Activated naive CD4-positive, alpha-beta T cell treated with anti-CD3 and anti-CD28 coated beads, Interleukin-2, amount 50 U/mL, for 24 hours (primary cell): ENCODE data around the gene HNF4A.
A peak's percentile ranks its signal among the peaks of the same experiment; 100 is the strongest.
"Not testable (repeated sequence)": the region's sequence is repeated elsewhere in the genome, so short reads cannot be mapped to it uniquely, and the experiment has no call there.

Experiments used
- H3K27ac Mint-ChIP-seq: one replicate; pipeline ENCODE4 v1.8.0; 2021; ENCODE audit warnings: mild to moderate bottlenecking, mixed read lengths
- H3K27me3 Mint-ChIP-seq: one replicate; pipeline ENCODE4 v1.8.0; 2021; ENCODE audit warnings: mixed read lengths
- H3K36me3 Mint-ChIP-seq: one replicate; pipeline ENCODE4 v1.8.0; 2021; ENCODE audit warnings: mixed read lengths
- H3K4me1 Mint-ChIP-seq: one replicate; pipeline ENCODE4 v1.8.0; 2021; ENCODE audit warnings: mixed read lengths
- H3K4me3 Mint-ChIP-seq: one replicate; pipeline ENCODE4 v1.8.0; 2021; ENCODE audit warnings: mild to moderate bottlenecking, mixed read lengths
- H3K9me3 Mint-ChIP-seq: one replicate; pipeline ENCODE4 v1.8.0; 2021; ENCODE audit warnings: mixed read lengths

The HNF4A gene

GRCh38 chr20:44355498-44356352 is at the start of gene HNF4A:
Gene HNF4A (plus strand): TSS chr20:44355699. CDS start chr20:44355805, 106 bp downstream.
- H3K27me3 Mint-ChIP-seq, result no peaks in the 10 kb centered on the region
- H3K9me3 Mint-ChIP-seq, result no peaks in the 10 kb centered on the region
- no peak within 1 kb of the TSS for H3K27ac Mint-ChIP-seq
- H3K4me1 Mint-ChIP-seq, result no peaks in the 10 kb centered on the region
- H3K4me3 Mint-ChIP-seq, result no peak within 1 kb of the TSS
- H3K36me3 Mint-ChIP-seq, result no peaks in the 10 kb centered on the region

GRCh38 chr20:44306927-44307326 is 48.6 kb upstream of the HNF4A start:
- Mint-ChIP-seq H3K27ac (no peak overlapping the region), H3K36me3 (peaks cover 2% of the 10 kb centered on the region), H3K4me3 (no peak overlapping the region), H3K9me3 (no peaks in the 10 kb centered on the region), H3K4me1 (peaks cover 32% of the 10 kb centered on the region), H3K27me3 (no peaks in the 10 kb centered on the region)

GRCh38 chr20:44309763-44310663 is 45.5 kb upstream of the HNF4A start:
- Mint-ChIP-seq H3K4me1 (peaks cover 24% of the 10 kb centered on the region), H3K27me3 (no peaks in the 10 kb centered on the region), H3K36me3 (no peaks in the 10 kb centered on the region), H3K4me3 (peak overlapping the region; percentile 93), H3K9me3 (no peaks in the 10 kb centered on the region), H3K27ac (peak overlapping the region; percentile 82)

- H3K4me1 Mint-ChIP-seq, result peaks cover 24% of the 10 kb centered on the region
- no peaks in the 10 kb centered on the region for H3K9me3 Mint-ChIP-seq
- peak within 1 kb of the TSS; percentile 93 for H3K4me3 Mint-ChIP-seq
- no peaks in the 10 kb centered on the region for H3K36me3 Mint-ChIP-seq
- no peaks in the 10 kb centered on the region for H3K27me3 Mint-ChIP-seq
- peak within 1 kb of the TSS; percentile 96 for H3K27ac Mint-ChIP-seq
These were observed 44.5 kb upstream of the HNF4A start, which contains the start of gene FITM2 for GRCh38 chr20:44310664-44311639. Gene FITM2 (minus strand): TSS chr20:44311202. CDS start chr20:44311148, 54 bp downstream.

- Mint-ChIP-seq H3K36me3 (no peaks in the 10 kb centered on the region), H3K27ac (no peak overlapping the region)
These were observed 40.6 kb upstream of the HNF4A start for GRCh38 chr20:44314870-44315269.

GRCh38 chr20:44319839-44320422 is 35.6 kb upstream of the HNF4A start:
- Mint-ChIP-seq H3K4me3 (no peak overlapping the region), H3K27ac (peak overlapping the region; percentile 51), H3K9me3 (no peaks in the 10 kb centered on the region), H3K27me3 (peaks cover 2% of the 10 kb centered on the region), H3K36me3 (no peaks in the 10 kb centered on the region), H3K4me1 (no peaks in the 10 kb centered on the region)

More at GRCh38 chr20:44314870-44315269, 40.6 kb upstream of the HNF4A start:
- Mint-ChIP-seq H3K9me3 (no peaks in the 10 kb centered on the region), H3K4me1 (peaks cover 12% of the 10 kb centered on the region), H3K27me3 (no peaks in the 10 kb centered on the region), H3K4me3 (no peak overlapping the region)

- no peaks in the 10 kb centered on the region for H3K4me1 Mint-ChIP-seq
- H3K27ac Mint-ChIP-seq, result no peak overlapping the region
- no peaks in the 10 kb centered on the region for H3K9me3 Mint-ChIP-seq
- no peaks in the 10 kb centered on the region for H3K36me3 Mint-ChIP-seq
- peaks cover 3% of the 10 kb centered on the region for H3K27me3 Mint-ChIP-seq
- H3K4me3 Mint-ChIP-seq, result no peak overlapping the region
These were observed 31.2 kb upstream of the HNF4A start for GRCh38 chr20:44324343-44324742.

GRCh38 chr20:44326391-44327159 is 28.9 kb upstream of the HNF4A start:
- no peaks in the 10 kb centered on the region for H3K9me3 Mint-ChIP-seq
- H3K27me3 Mint-ChIP-seq, result peaks cover 3% of the 10 kb centered on the region
- no peak overlapping the region for H3K27ac Mint-ChIP-seq
- H3K4me3 Mint-ChIP-seq, result peak overlapping the region; percentile 58
- no peaks in the 10 kb centered on the region for H3K4me1 Mint-ChIP-seq
- no peaks in the 10 kb centered on the region for H3K36me3 Mint-ChIP-seq

GRCh38 chr20:44327748-44328147 is 27.8 kb upstream of the HNF4A start:
- not testable (repeated sequence) for H3K9me3 Mint-ChIP-seq, H3K27ac Mint-ChIP-seq, H3K27me3 Mint-ChIP-seq, H3K4me1 Mint-ChIP-seq, H3K36me3 Mint-ChIP-seq
- peak overlapping the region; percentile 69 for H3K4me3 Mint-ChIP-seq

- no peaks in the 10 kb centered on the region for H3K4me1 Mint-ChIP-seq
- no peaks in the 10 kb centered on the region for H3K9me3 Mint-ChIP-seq
- no peak overlapping the region for H3K4me3 Mint-ChIP-seq
- peaks cover 3% of the 10 kb centered on the region for H3K27me3 Mint-ChIP-seq
- H3K27ac Mint-ChIP-seq, result no peak overlapping the region
- H3K36me3 Mint-ChIP-seq, result no peaks in the 10 kb centered on the region
These were observed 27.1 kb upstream of the HNF4A start for GRCh38 chr20:44328428-44328827.

GRCh38 chr20:44331201-44331600 is 24.3 kb upstream of the HNF4A start:
- no peak overlapping the region for H3K4me3 Mint-ChIP-seq
- no peak overlapping the region for H3K27ac Mint-ChIP-seq
- no peaks in the 10 kb centered on the region for H3K9me3 Mint-ChIP-seq
- H3K27me3 Mint-ChIP-seq, result peaks cover 1% of the 10 kb centered on the region
- H3K4me1 Mint-ChIP-seq, result no peaks in the 10 kb centered on the region
- H3K36me3 Mint-ChIP-seq, result no peaks in the 10 kb centered on the region

GRCh38 chr20:44334306-44334705 is 21.2 kb upstream of the HNF4A start:
- Mint-ChIP-seq H3K9me3 (no peaks in the 10 kb centered on the region), H3K4me3 (no peak overlapping the region), H3K4me1 (no peaks in the 10 kb centered on the region), H3K36me3 (no peaks in the 10 kb centered on the region), H3K27me3 (no peaks in the 10 kb centered on the region), H3K27ac (no peak overlapping the region)

GRCh38 chr20:44334709-44335108 is 20.8 kb upstream of the HNF4A start:
- H3K27me3 Mint-ChIP-seq, result no peaks in the 10 kb centered on the region
- no peak overlapping the region for H3K4me3 Mint-ChIP-seq
- no peaks in the 10 kb centered on the region for H3K36me3 Mint-ChIP-seq
- no peak overlapping the region for H3K27ac Mint-ChIP-seq
- no peaks in the 10 kb centered on the region for H3K4me1 Mint-ChIP-seq
- no peaks in the 10 kb centered on the region for H3K9me3 Mint-ChIP-seq

- Mint-ChIP-seq H3K36me3 (no peaks in the 10 kb centered on the region), H3K4me1 (no peaks in the 10 kb centered on the region), H3K9me3 (no peaks in the 10 kb centered on the region), H3K27me3 (no peaks in the 10 kb centered on the region), H3K4me3 (no peak overlapping the region), H3K27ac (no peak overlapping the region)
These were observed 19.8 kb upstream of the HNF4A start for GRCh38 chr20:44335675-44336074.
